ENCODE measurements around the gene HSPA12A.

The HSPA12A gene

GRCh38 chr10:116653885-116654284, 88.5 kb downstream of the HSPA12A start:
- no peak for FAIRE-seq
- no peak for DNase-seq (ENCODE audit: insufficient read length, low spot score)
- TF ChIP-seq, protein P1, sequence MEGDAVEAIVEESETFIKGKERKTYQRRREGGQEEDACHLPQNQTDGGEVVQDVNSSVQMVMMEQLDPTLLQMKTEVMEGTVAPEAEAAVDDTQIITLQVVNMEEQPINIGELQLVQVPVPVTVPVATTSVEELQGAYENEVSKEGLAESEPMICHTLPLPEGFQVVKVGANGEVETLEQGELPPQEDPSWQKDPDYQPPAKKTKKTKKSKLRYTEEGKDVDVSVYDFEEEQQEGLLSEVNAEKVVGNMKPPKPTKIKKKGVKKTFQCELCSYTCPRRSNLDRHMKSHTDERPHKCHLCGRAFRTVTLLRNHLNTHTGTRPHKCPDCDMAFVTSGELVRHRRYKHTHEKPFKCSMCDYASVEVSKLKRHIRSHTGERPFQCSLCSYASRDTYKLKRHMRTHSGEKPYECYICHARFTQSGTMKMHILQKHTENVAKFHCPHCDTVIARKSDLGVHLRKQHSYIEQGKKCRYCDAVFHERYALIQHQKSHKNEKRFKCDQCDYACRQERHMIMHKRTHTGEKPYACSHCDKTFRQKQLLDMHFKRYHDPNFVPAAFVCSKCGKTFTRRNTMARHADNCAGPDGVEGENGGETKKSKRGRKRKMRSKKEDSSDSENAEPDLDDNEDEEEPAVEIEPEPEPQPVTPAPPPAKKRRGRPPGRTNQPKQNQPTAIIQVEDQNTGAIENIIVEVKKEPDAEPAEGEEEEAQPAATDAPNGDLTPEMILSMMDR (IDR thresholded peaks at IDR 0.05; ENCODE audit: insufficient read depth, missing control alignments) = no peak

GRCh38 chr10:116648903-116649302, 93.5 kb downstream of the HSPA12A start:
- FAIRE-seq (no peak), DNase-seq (ENCODE audit: insufficient read length, low spot score) (no peak)
- TF ChIP-seq, protein P1 (IDR thresholded peaks at IDR 0.05; ENCODE audit: insufficient read depth, missing control alignments) = no peak

GRCh38 chr10:116646502-116646901, 95.9 kb downstream of the HSPA12A start:
- TF ChIP-seq, protein P1 (IDR thresholded peaks at IDR 0.05; ENCODE audit: insufficient read depth, missing control alignments) = no peak
- FAIRE-seq (no peak), DNase-seq (ENCODE audit: insufficient read length, low spot score) (no peak)

DNA sequence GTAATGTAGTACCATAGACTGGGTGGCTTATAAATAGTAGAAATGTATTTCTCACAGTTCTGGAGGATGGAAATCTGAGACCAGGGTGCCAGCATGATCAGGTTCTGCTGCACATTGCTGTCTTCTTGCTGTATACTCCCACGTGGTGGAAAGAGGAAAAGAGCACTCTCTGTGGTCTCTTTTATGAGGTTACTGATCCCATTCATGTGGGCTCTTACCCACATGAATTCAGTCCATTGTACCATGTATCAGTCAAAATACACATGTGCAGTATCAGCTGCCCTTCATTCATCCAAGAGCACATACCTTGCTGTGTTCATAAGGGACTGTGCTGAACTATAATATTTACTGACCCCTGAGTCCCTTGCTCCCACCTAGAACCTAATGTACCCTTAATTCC, 104.5 kb downstream of the HSPA12A start:
- FAIRE-seq (no peak), DNase-seq (ENCODE audit: insufficient read length, low spot score) (no peak)
- TF ChIP-seq, protein P1 (IDR thresholded peaks at IDR 0.05; ENCODE audit: insufficient read depth, missing control alignments) = no peak

DNA sequence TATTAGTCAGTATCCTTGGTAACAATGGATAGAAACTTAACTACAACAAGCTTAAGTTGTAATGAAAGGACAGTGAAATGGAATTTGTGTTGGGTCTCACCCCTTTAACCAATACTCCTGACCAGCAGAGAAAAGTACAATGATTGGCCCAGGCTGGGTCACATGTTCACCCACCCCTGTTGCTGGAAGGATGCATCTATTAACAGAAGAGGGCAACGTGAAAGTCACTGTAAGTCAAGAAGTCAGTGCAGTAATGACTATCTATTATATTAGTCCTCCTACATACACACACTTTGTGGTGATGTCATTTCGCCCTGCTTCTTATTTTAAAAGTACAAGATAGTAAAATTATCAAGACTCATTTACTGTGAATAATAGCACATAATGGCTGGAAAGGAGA, 105.4 kb downstream of the HSPA12A start:
- FAIRE-seq (no peak), DNase-seq (ENCODE audit: insufficient read length, low spot score) (no peak)
- TF ChIP-seq, protein P1 (IDR thresholded peaks at IDR 0.05; ENCODE audit: insufficient read depth, missing control alignments) = no peak

- TF ChIP-seq, protein P1 (IDR thresholded peaks at IDR 0.05; ENCODE audit: insufficient read depth, missing control alignments) = no peak
- no peak for DNase-seq (ENCODE audit: insufficient read length, low spot score)
- no peak for FAIRE-seq
These were observed 106.0 kb downstream of the HSPA12A start for GRCh38 chr10:116636385-116636784.

GRCh38 chr10:116634126-116634975, 108.0 kb downstream of the HSPA12A start:
- TF ChIP-seq, protein P1 (IDR thresholded peaks at IDR 0.05; ENCODE audit: insufficient read depth, missing control alignments) = no peak
- FAIRE-seq = no peak
- DNase-seq (ENCODE audit: insufficient read length, low spot score) = no peak

Measured in D721Med (cell line).